PC-9 (cell line): Measurements from ENCODE around the gene SALL1. TPM values are rescaled to one million over a fixed set of nuclear protein-coding genes. Genes with fewer than 3 reads are reported as not detected.

Experiments
- BruUV-seq: library from RNA; stranded (reverse); fragments of 400-500 nt; replicated peaks from 2 replicates; lab custom pipeline; 2021; lab: Mats Ljungman, UMichigan
- CTCF ChIA-PET: fragments of 300-600 bp; sonication (Branson Sonifier 250); formaldehyde crosslinking; loops from one replicate; lab custom pipeline; 2022; ENCODE audit warnings: antibody characterized with exemption; lab: Charles Lee
- POLR2A ChIA-PET: fragments of 300-600 bp; sonication (Branson Sonifier 250); formaldehyde crosslinking; loops from one replicate; lab custom pipeline; 2022; ENCODE audit warnings: antibody characterized with exemption; ENCODE audit not compliant: unreplicated experiment; lab: Charles Lee
- DNase-seq, 2 experiments: peaks; one replicate each; pipeline versions ENCODE4 v3.0.0 to v3.0.0-alpha.2; 2015 to 2022; ENCODE audit warnings: mixed read lengths in 1 of 2
- H2AFZ ChIP-seq: fragments of 200-600 bp; sonication (generic); 2 replicates; pipeline ENCODE4 v1.8.1; 2017; ENCODE audit warnings: antibody characterized with exemption
- H3F3A ChIP-seq: fragments of 200-600 bp; sonication (generic); 2 replicates; pipeline ENCODE4 v1.8.1; 2017; ENCODE audit warnings: antibody characterized with exemption, mild to moderate bottlenecking, low read depth; ENCODE audit not compliant: insufficient read depth
- H3K27ac ChIP-seq: fragments of 200-600 bp; sonication (generic); 2 replicates; pipeline ENCODE4 v1.6.1; 2016; ENCODE audit warnings: mixed run types
- H3K27me3 ChIP-seq: fragments of 200-600 bp; sonication (generic); 2 replicates; pipeline ENCODE4 v1.6.1; 2016; ENCODE audit warnings: low read depth, mixed run types; ENCODE audit not compliant: insufficient read depth
- H3K36me3 ChIP-seq: fragments of 200-600 bp; sonication (generic); 2 replicates; pipeline ENCODE4 v1.6.1; 2016; ENCODE audit warnings: low read depth, mixed run types
- H3K4me1 ChIP-seq: fragments of 200-600 bp; sonication (generic); replicated peaks from 2 replicates; pipeline ENCODE4 v1.6.1; 2016; ENCODE audit warnings: mixed run types; ENCODE audit not compliant: insufficient read depth
- H3K4me2 ChIP-seq: fragments of 200-600 bp; sonication (generic); 2 replicates; pipeline ENCODE4 v1.6.1; 2017; ENCODE audit warnings: mixed run types
- H3K4me3 ChIP-seq: fragments of 200-600 bp; sonication (generic); 2 replicates; pipeline ENCODE4 v1.6.1; 2016; ENCODE audit warnings: mixed run types
- H3K79me2 ChIP-seq: fragments of 200-600 bp; sonication (generic); 2 replicates; pipeline ENCODE4 v1.6.1; 2017; ENCODE audit warnings: low read depth, mixed run types
- H3K9me2 ChIP-seq: fragments of 200-600 bp; sonication (generic); 2 replicates; pipeline ENCODE4 v1.8.1; 2017; ENCODE audit warnings: mild to moderate bottlenecking; ENCODE audit not compliant: insufficient read depth
- H3K9me3 ChIP-seq: fragments of 200-600 bp; sonication (generic); 2 replicates; pipeline ENCODE4 v1.8.1; 2016; ENCODE audit warnings: low read depth; ENCODE audit not compliant: insufficient read depth
- H4K20me1 ChIP-seq: fragments of 200-600 bp; sonication (generic); 2 replicates; pipeline ENCODE4 v1.8.1; 2017; ENCODE audit not compliant: insufficient read depth
- CTCF ChIP-seq: fragments of 200-600 bp; sonication (generic); conservative IDR thresholded peaks from 2 replicates; pipeline ENCODE4 v1.6.1; 2017; ENCODE audit warnings: mixed run types, antibody characterized with exemption, mild to moderate bottlenecking, moderate library complexity
- EZH2 ChIP-seq: fragments of 200-600 bp; sonication (generic); IDR thresholded peaks from 2 replicates; pipeline ENCODE4 v1.8.0; 2017; ENCODE audit warnings: antibody characterized with exemption, low read depth
- intact Hi-C: fragments of 100-400 bp; cut with micrococcal nuclease; formaldehyde crosslinking; loops from one replicate; pipeline ENCODE4 v1.10.0; 2022; ENCODE audit not compliant: unreplicated experiment
- total RNA-seq: library from RNA; stranded (reverse); gene quantifications from 2 replicates; pipeline ENCODE4 v1.2.3, GENCODE V29; 2021

Gene SALL1
- total RNA-seq, 1 experiment from 2014 or later = not detected

- Histone ChIP-seq H3K27ac (no peak overlapping the region), H3K4me3 (no peak overlapping the region), H3K9me3 (no peaks in the 10 kb centered on the region), H3K27me3 (peaks cover 28% of the 10 kb centered on the region), H3F3A (no peaks in the 10 kb centered on the region), H2AFZ (no peak overlapping the region), H3K4me2 (no peak overlapping the region), H3K9me2 (no peaks in the 10 kb centered on the region), H4K20me1 (no peaks in the 10 kb centered on the region), H3K36me3 (no peaks in the 10 kb centered on the region), H3K4me1 (no peaks in the 10 kb centered on the region), H3K79me2 (no peaks in the 10 kb centered on the region)
- no peak for TF ChIP-seq CTCF
- no peak for TF ChIP-seq EZH2
- ChIA-PET POLR2A (no interaction called here), CTCF (no interaction called here)
- intact Hi-C loops = no loop called here
- no peak for DNase-seq
- no TSS peak for BruUV-seq
These were observed 55.0 kb downstream of the SALL1 start for GRCh38 chr16:51095890-51096626.

GRCh38 chr16:51095084-51095881 lies 55.8 kb downstream of the SALL1 start:
- intact Hi-C loops = no loop called here

More at GRCh38 chr16:51095084-51095881, 55.8 kb downstream of the SALL1 start:
- TF ChIP-seq EZH2 (no peak), CTCF (no peak)
- Histone ChIP-seq H2AFZ (no peak overlapping the region), H3K9me2 (no peaks in the 10 kb centered on the region), H3K79me2 (no peaks in the 10 kb centered on the region), H3K4me2 (no peak overlapping the region), H3K36me3 (no peaks in the 10 kb centered on the region), H3K27me3 (peaks cover 28% of the 10 kb centered on the region), H3K27ac (no peak overlapping the region), H3K4me1 (no peaks in the 10 kb centered on the region), H4K20me1 (no peaks in the 10 kb centered on the region), H3K4me3 (no peak overlapping the region), H3F3A (no peaks in the 10 kb centered on the region), H3K9me3 (no peaks in the 10 kb centered on the region)
- ChIA-PET CTCF (no interaction called here), POLR2A (no interaction called here)
- BruUV-seq = no TSS peak
- no peak for DNase-seq
